Uterus (tissue), 4 donors: ENCODE data around the gene SNX19. TPM values are rescaled to one million over a fixed set of nuclear protein-coding genes. Genes with fewer than 3 reads are reported as not detected.

ENCODE experiments used
- DNase-seq, 2 donors: peaks; one replicate each; pipeline ENCODE4 v3.0.0-alpha.2; 2019 to 2020
- H3K27ac ChIP-seq, 2 donors: fragments of 200-600 bp; sonication (generic); 1 replicate in 1 of 2; 2 replicates in 1 of 2; pipeline ENCODE4 v1.5.1; 2016 to 2018
- H3K27me3 ChIP-seq, 2 donors: fragments of 200-600 bp; sonication (generic); one replicate each; pipeline ENCODE4 v1.5.1; 2018 to 2019; ENCODE audit warnings: control low read depth in 1 of 2
- H3K36me3 ChIP-seq, 2 donors: fragments of 200-600 bp; sonication (generic); one replicate each; pipeline ENCODE4 v1.5.1; 2019; ENCODE audit warnings: control low read depth in 1 of 2
- H3K4me1 ChIP-seq, 2 donors: fragments of 200-600 bp; sonication (generic); one replicate each; pipeline ENCODE4 v1.5.1; 2018 to 2019; ENCODE audit warnings: control low read depth in 1 of 2
- H3K4me3 ChIP-seq, 2 donors: fragments of 200-600 bp; sonication (generic); 1 replicate in 1 of 2; 2 replicates in 1 of 2; pipeline ENCODE4 v1.5.1; 2018 to 2019; ENCODE audit warnings: mild to moderate bottlenecking in 1 of 2
- H3K9me3 ChIP-seq, 2 donors: fragments of 200-600 bp; sonication (generic); one replicate each; pipeline ENCODE4 v1.5.1; 2019; ENCODE audit warnings: control low read depth in 1 of 2
- CTCF ChIP-seq, 4 experiments: fragments of 200-600 bp in 2 of 4; fragments of 450-650 bp in 2 of 4; sonication (generic) in 2 of 4; IDR thresholded peaks; one replicate each; pipeline ENCODE4 v1.5.1; 2016 to 2019; ENCODE audit warnings: antibody characterized with exemption in 4 of 4, mild to moderate bottlenecking in 2 of 4, moderate library complexity in 1 of 4
- POLR2A ChIP-seq, 2 donors: fragments of 450-650 bp; IDR thresholded peaks; one replicate each; pipeline ENCODE4 v1.6.1; 2016; ENCODE audit warnings: antibody characterized with exemption in 2 of 2, mild to moderate bottlenecking in 1 of 2, moderate library complexity in 1 of 2
- intact Hi-C: fragments of 100-400 bp; cut with DNase I; formaldehyde crosslinking; loops from one replicate; pipeline ENCODE4 v1.15.1; 2023; ENCODE audit warnings: low total_unique reads
- total RNA-seq, 4 donors: library from RNA; depleted of rRNA in 3 of 4; stranded (reverse); fragments of >200 nt in 3 of 4; gene quantifications; one replicate each; pipeline versions ENCODE4 v1.1.0 to v1.2.4, GENCODE V29; 2014 to 2023
- donor health status: DM: yes; HTN: yes; CAD: no.

The SNX19 gene
- total RNA-seq, 4 donors from 2014 or later: 24.4 to 226 (median 82.3) TPM

GRCh38 chr11:130837194-130837593 is 79.1 kb downstream of the SNX19 start:
- DNase-seq: no peak
- Histone ChIP-seq H3K4me1 (no peaks in the 10 kb centered on the region), H3K9me3 (no peaks in the 10 kb centered on the region), H3K27me3 (no peaks in the 10 kb centered on the region), H3K4me3 (no peak overlapping the region), H3K36me3 (no peaks in the 10 kb centered on the region), H3K27ac (no peak overlapping the region)
- TF ChIP-seq POLR2A (IDR thresholded peaks at IDR 0.05): no peak
- TF ChIP-seq CTCF (IDR thresholded peaks at IDR 0.05): no peak
- intact Hi-C loops: no loop called here

- Histone ChIP-seq H3K9me3 (no peaks in the 10 kb centered on the region), H3K27ac (no peak overlapping the region), H3K27me3 (no peaks in the 10 kb centered on the region), H3K4me1 (no peaks in the 10 kb centered on the region), H3K4me3 (no peak overlapping the region), H3K36me3 (no peaks in the 10 kb centered on the region)
- TF ChIP-seq CTCF (IDR thresholded peaks at IDR 0.05): no peak
- no peak for TF ChIP-seq POLR2A (IDR thresholded peaks at IDR 0.05)
- intact Hi-C loops: no loop called here
- DNase-seq: no peak
Observed at GRCh38 chr11:130834886-130835285, 81.4 kb downstream of the SNX19 start.

GRCh38 chr11:130832566-130833425 is 83.5 kb downstream of the SNX19 start:
- intact Hi-C loops: no loop called here
- no peaks in the 10 kb centered on the region for H3K36me3 ChIP-seq

DNA sequence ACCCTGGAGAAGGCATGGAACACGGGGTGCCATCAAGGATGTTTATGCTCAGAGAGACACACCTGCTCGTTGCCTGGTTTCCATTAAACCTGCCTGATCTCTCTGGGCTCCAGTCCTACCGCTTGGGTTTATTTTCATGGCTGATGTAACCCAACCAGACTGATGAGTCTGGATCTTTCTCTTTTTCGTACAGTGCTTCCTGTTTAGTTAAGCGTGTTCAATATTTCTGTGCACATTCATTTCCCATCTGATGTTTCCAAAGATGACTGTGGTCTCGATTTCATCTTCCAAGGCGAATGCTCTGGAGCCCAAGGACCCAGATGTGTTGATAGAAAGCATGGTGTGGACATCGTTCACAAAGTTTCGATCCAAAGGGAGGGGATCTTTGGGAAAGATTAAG is 84.3 kb downstream of the SNX19 start:
- no peak overlapping the region for H3K4me3 ChIP-seq
- H3K27ac ChIP-seq: no peak overlapping the region
- DNase-seq: no peak
- H3K36me3 ChIP-seq: no peaks in the 10 kb centered on the region
- intact Hi-C loops: no loop called here
- H3K9me3 ChIP-seq: no peaks in the 10 kb centered on the region
- peaks cover 0 to 3% of the 10 kb centered on the region in 2 donors for H3K4me1 ChIP-seq
- TF ChIP-seq CTCF (IDR thresholded peaks at IDR 0.05) (no peak), POLR2A (IDR thresholded peaks at IDR 0.05) (no peak)
- no peaks in the 10 kb centered on the region for H3K27me3 ChIP-seq

More at GRCh38 chr11:130832566-130833425, 83.5 kb downstream of the SNX19 start:
- Histone ChIP-seq H3K9me3 (no peaks in the 10 kb centered on the region), H3K4me1 (peaks cover 0 to 3% of the 10 kb centered on the region in 2 donors), H3K27me3 (no peaks in the 10 kb centered on the region), H3K4me3 (no peak overlapping the region), H3K27ac (no peak overlapping the region)
- no peak for TF ChIP-seq POLR2A (IDR thresholded peaks at IDR 0.05)
- no peak for TF ChIP-seq CTCF (IDR thresholded peaks at IDR 0.05)
- DNase-seq: no peak

DNA sequence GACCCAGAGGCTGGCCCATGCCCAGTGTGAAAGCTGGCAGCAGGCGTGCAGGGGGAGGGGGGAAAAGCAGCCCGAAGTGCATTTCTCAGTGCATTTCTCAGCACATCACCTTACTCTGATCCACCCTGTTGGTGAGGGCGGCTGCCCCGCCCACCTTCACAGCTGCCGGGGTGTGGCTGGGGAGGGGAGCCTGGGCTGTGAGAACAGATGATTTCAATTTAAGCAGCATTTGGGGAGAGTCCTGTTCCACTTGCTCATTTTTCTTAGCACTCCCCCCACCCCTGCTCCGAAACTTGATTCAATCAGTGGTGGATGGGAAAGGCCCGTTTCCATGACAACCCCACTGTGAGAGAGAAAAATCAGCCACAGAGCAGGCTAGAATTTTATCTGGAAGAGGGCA is 84.8 kb downstream of the SNX19 start:
- H3K36me3 ChIP-seq: no peaks in the 10 kb centered on the region
- no peak overlapping the region for H3K4me3 ChIP-seq
- H3K27ac ChIP-seq: no peak overlapping the region
- TF ChIP-seq POLR2A (IDR thresholded peaks at IDR 0.05): no peak
- no peak for TF ChIP-seq CTCF (IDR thresholded peaks at IDR 0.05)
- no peaks in the 10 kb centered on the region for H3K9me3 ChIP-seq
- peaks cover 0 to 4% of the 10 kb centered on the region in 2 donors for H3K4me1 ChIP-seq
- DNase-seq: no peak
- no peaks in the 10 kb centered on the region for H3K27me3 ChIP-seq
- intact Hi-C loops: no loop called here
